ENCODE measurements around the gene HBEGF. TPM values are rescaled to one million over a fixed set of nuclear protein-coding genes. Genes with fewer than 3 reads are reported as not detected.

HBEGF gene
- total and polyA plus RNA-seq, 10 of the 15 experiments (the other 5 are each of a cell fraction or from before 2014, with no cell fraction given) = 0.87 to 3.1 (median 2.1) TPM

GRCh38 chr5:140331638-140332037 is 14.8 kb downstream of the HBEGF start (continued):
- no peak for TF ChIP-seq TCF12 (IDR thresholded peaks at IDR 0.05; ENCODE audit: low read depth, low read length)
- TF ChIP-seq JUND (IDR thresholded peaks at IDR 0.05; ENCODE audit: low read depth, low read length) = no peak
- TF ChIP-seq CBX3 (IDR thresholded peaks at IDR 0.05; ENCODE audit: borderline replicate concordance, low read depth) = no peak
- TF ChIP-seq BRCA1 (IDR thresholded peaks at IDR 0.05; ENCODE audit: low read depth, low read length) = no peak
- TF ChIP-seq YBX1 (IDR thresholded peaks at IDR 0.05) = no peak
- no peak for TF ChIP-seq SUPT20H (IDR thresholded peaks at IDR 0.05; ENCODE audit: borderline replicate concordance, control insufficient read depth, low read depth, low read length)
- no peak for TF ChIP-seq ELK1 (IDR thresholded peaks at IDR 0.05; ENCODE audit: low read depth, low read length)

GRCh38 chr5:140329739-140330481 is 16.5 kb downstream of the HBEGF start:
- Histone ChIP-seq H3K79me2 (ENCODE audit: control insufficient read depth, insufficient read depth, low read length) (no peaks in the 10 kb centered on the region), H3K4me3 (no peak overlapping the region), H3K9me3 (replicated peaks; ENCODE audit: control insufficient read depth, insufficient read depth, low read length) (no peaks in the 10 kb centered on the region), H3K4me1 (ENCODE audit: control insufficient read depth, insufficient read depth, low read length) (no peaks in the 10 kb centered on the region), H3K36me3 (ENCODE audit: control insufficient read depth in 2 of 2, insufficient read depth in 2 of 2, low read length in 1 of 2) (no peaks in the 10 kb centered on the region; a peak in 2 of 4 replicates), H3K27ac (ENCODE audit: control insufficient read depth, insufficient read depth) (no peak overlapping the region), H3K27me3 (replicated peaks in 1 of 2; ENCODE audit: control insufficient read depth in 2 of 2, insufficient read depth in 2 of 2, low read length in 1 of 2) (no peaks in the 10 kb centered on the region), H2AFZ (ENCODE audit: control insufficient read depth, low read depth, low read length) (no peak overlapping the region), H4K20me1 (ENCODE audit: control insufficient read depth, insufficient read depth) (no peaks in the 10 kb centered on the region), H3K4me2 (ENCODE audit: control insufficient read depth, insufficient read depth) (no peak overlapping the region), H3K9ac (ENCODE audit: control insufficient read depth, insufficient read depth, low read length) (no peak overlapping the region)
- ATAC-seq = no peak
- ChIA-PET CTCF (interaction anchor here (0.7 to 1.8 kb wide), 6 partner anchors 8 to 86 kb away, joined by 3 to 7 read pairs (median 4); partner anchors contain the start of gene HBEGF), SMC1A (ENCODE audit: uncharacterized antibody, unreplicated experiment) (interaction anchor here (2.8 to 4.1 kb wide), 3 partner anchors 16 to 85 kb away, joined by 15 to 22 read pairs (median 16); partner anchors contain the start of gene HBEGF), POLR2A (interaction anchor here (0.5 to 0.6 kb wide), 3 partner anchors 51 to 392 kb away, joined by 3 to 4 read pairs (median 4); no protein-coding TSS in a partner anchor), RAD21 (ENCODE audit: unreplicated experiment) (interaction anchor here (1.1 to 1.5 kb wide), 4 partner anchors 11 to 25 kb away, joined by 3 read pairs; no protein-coding TSS in a partner anchor)
- FAIRE-seq = no peak
- WGBS (ENCODE audit: insufficient coverage, insufficient replicate concordance, low lambda C conversion rate, missing lambda C conversion rate) = 62% methylated on average over 5 of the region's 5 CpGs
- no TSS peak for BruUV-seq (replicated peaks)
- DNase-seq (ENCODE audit: low read depth, low spot score) = no peak
- intact Hi-C loops (cut with micrococcal nuclease; ENCODE audit: unreplicated experiment) (no loop called here), in situ Hi-C loops (cut with MboI) (no loop called here)
- no peak for TF ChIP-seq RB1 (IDR thresholded peaks at IDR 0.05; ENCODE audit: borderline replicate concordance)
- no peak for TF ChIP-seq NRF1 (conservative IDR thresholded peaks at IDR 0.05; ENCODE audit: low read depth, low read length)
- TF ChIP-seq ZNF24 (IDR thresholded peaks at IDR 0.05) = no peak
- no peak for TF ChIP-seq NR2F1 (conservative IDR thresholded peaks at IDR 0.05)
- TF ChIP-seq PKNOX1 (IDR thresholded peaks at IDR 0.05) = no peak
- no peak for TF ChIP-seq HDAC6 (IDR thresholded peaks at IDR 0.05; ENCODE audit: unreplicated experiment)
- no peak for TF ChIP-seq MLLT1 (IDR thresholded peaks at IDR 0.05)
- TF ChIP-seq FOXK2 (IDR thresholded peaks at IDR 0.05) = no peak
- TF ChIP-seq SIN3A (IDR thresholded peaks at IDR 0.05; ENCODE audit: low read depth, low read length) = no peak
- no peak for TF ChIP-seq CBX3 (IDR thresholded peaks at IDR 0.05; ENCODE audit: borderline replicate concordance, low read depth)
- no peak for TF ChIP-seq SRF (IDR thresholded peaks at IDR 0.05; ENCODE audit: low read depth in 2 of 2, low read length in 2 of 2)
- no peak for TF ChIP-seq CREB1 (IDR thresholded peaks at IDR 0.05; ENCODE audit: low read depth)

All from GM12878 (cell line).